ENCODE results near the gene SIRT2. TPM values are rescaled to one million over a fixed set of nuclear protein-coding genes. Genes with fewer than 3 reads are reported as not detected.
A peak's percentile ranks its signal among the peaks of the same experiment; 100 is the strongest.

The SIRT2 gene
- total RNA-seq, 1 experiment from 2014 or later, result 8.4 TPM

DNA sequence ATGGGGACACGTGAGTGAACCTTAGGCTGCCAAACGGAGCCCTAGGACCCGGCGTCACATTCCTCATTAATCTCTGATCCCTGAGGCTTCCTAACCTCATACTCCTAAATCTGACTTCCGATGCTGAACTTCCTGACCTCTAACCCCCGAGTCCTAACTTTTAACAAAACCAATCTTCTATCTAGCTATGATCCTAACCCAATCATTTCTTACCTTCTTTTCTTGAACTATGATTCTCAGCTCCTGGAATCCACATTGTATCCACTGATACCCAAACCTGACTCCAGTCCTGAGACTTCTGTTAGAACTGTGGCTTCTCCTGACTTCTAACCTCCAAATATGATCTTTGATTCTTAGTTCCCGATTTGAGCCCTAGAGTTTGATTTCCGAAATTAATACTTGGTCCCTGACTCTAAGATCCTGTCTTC, 798 bp upstream of the SIRT2 start:
- no peak overlapping the region for H3K4ac ChIP-seq (ENCODE audit: low read depth, low read length)

More for the DNA sequence above, 798 bp upstream of the SIRT2 start:
- peaks cover 15% of the 10 kb centered on the region for H3K27me3 Mint-ChIP-seq (ENCODE audit: low read depth)
- Histone ChIP-seq H3K14ac (ENCODE audit: insufficient read depth, low read length) (peak overlapping the region; percentile 95), H2BK20ac (ENCODE audit: low read depth, low read length, poor library complexity, severe bottlenecking) (no peak overlapping the region), H3K4me2 (ENCODE audit: insufficient read depth, insufficient read length, low read length) (peak overlapping the region; percentile 76), H3K9ac (ENCODE audit: extremely low read depth, insufficient read length, low read length) (peak overlapping the region; percentile 74), H2BK15ac (ENCODE audit: low read depth, low read length) (no peak overlapping the region), H3K4me1 (ENCODE audit: insufficient read depth, low read length) (peaks cover 2% of the 10 kb centered on the region; the same call in 1 of the 2 replicates), H4K91ac (ENCODE audit: insufficient read length, low read depth, low read length) (no peak overlapping the region), H3K79me2 (ENCODE audit: insufficient read depth, low read length) (no peaks in the 10 kb centered on the region), H3K23ac (ENCODE audit: insufficient read length, low read depth, low read length) (no peak overlapping the region), H3K18ac (ENCODE audit: insufficient read length, low read depth, low read length) (peak overlapping the region; percentile 92), H2BK120ac (ENCODE audit: low read depth, low read length, poor library complexity, severe bottlenecking) (no peak overlapping the region), H3K23me2 (ENCODE audit: insufficient read length, low read depth, low read length, poor library complexity, severe bottlenecking) (no peaks in the 10 kb centered on the region), H3K27me3 (ENCODE audit: insufficient read depth, low read length) (no peaks in the 10 kb centered on the region), H3T11ph (ENCODE audit: low read length) (no peak overlapping the region), H2BK5ac (ENCODE audit: insufficient read length, low read length) (no peak overlapping the region), H2AFZ (ENCODE audit: low read length) (no peak overlapping the region), H3K9me3 (ENCODE audit: control insufficient read depth, low read depth, low read length) (no peaks in the 10 kb centered on the region), H4K8ac (replicated peaks; ENCODE audit: insufficient read length, low read depth, low read length) (no peak overlapping the region), H4K20me1 (ENCODE audit: control insufficient read depth, insufficient read depth, insufficient read length) (no peaks in the 10 kb centered on the region), H2AK5ac (ENCODE audit: insufficient read length, low read length) (no peak overlapping the region), H4K5ac (ENCODE audit: insufficient read length, low read depth, low read length) (no peak overlapping the region), H3K56ac (ENCODE audit: insufficient read length, low read depth, low read length) (no peak overlapping the region), H3K79me1 (ENCODE audit: insufficient read depth, low read depth, low read length, poor library complexity, severe bottlenecking) (no peaks in the 10 kb centered on the region), H2BK12ac (ENCODE audit: insufficient read length, low read depth, low read length) (no peak overlapping the region), H3K27ac (ENCODE audit: insufficient read length, low read depth, low read length) (no peak overlapping the region)
- H3K9me3 Mint-ChIP-seq, result peaks cover 0 to 3% of the 10 kb centered on the region in 2 experiments; a peak in 1 of 5 replicates
- H3K4me3 Mint-ChIP-seq, result peak overlapping the region; percentile 81 to 86
- TF ChIP-seq CTCF (conservative IDR thresholded peaks at IDR 0.05), result no peak
- H3K27ac Mint-ChIP-seq, result peak overlapping the region; percentile 17 to 97 (median 88); a peak in 6 of 7 replicates
- peaks cover 15 to 18% of the 10 kb centered on the region in 2 experiments for H3K4me1 Mint-ChIP-seq
- WGBS (ENCODE audit: extremely low coverage, insufficient read length, low lambda C conversion rate), result no CpG with 5 or more reads among the region's 8 CpGs
- H3K36me3 Mint-ChIP-seq (ENCODE audit: insufficient read depth in 1 of 3, low read depth in 3 of 3), result peaks cover 2 to 15% (median 11%) of the 10 kb centered on the region in 3 experiments; a peak in 6 of 7 replicates
- no peak for DNase-seq

All from H9 (cell line).